NCI-H2029 (cell line): ENCODE results near the gene PTPRA.

ENCODE experiments used
- DNase-seq: peaks from one replicate; lab custom pipeline; 2025; lab: John Stamatoyannopoulos, UW

The PTPRA gene

GRCh38 chr20:2932498-2932897, 59.2 kb downstream of the PTPRA start:
- no peak for DNase-seq

GRCh38 chr20:2937902-2938301, 64.6 kb downstream of the PTPRA start:
- no peak for DNase-seq

GRCh38 chr20:2942439-2942838, 69.2 kb downstream of the PTPRA start:
- no peak for DNase-seq

GRCh38 chr20:2946988-2947961, 74.0 kb downstream of the PTPRA start:
- no peak for DNase-seq

GRCh38 chr20:2948968-2949367, 75.7 kb downstream of the PTPRA start:
- no peak for DNase-seq

GRCh38 chr20:2952766-2953165, 79.5 kb downstream of the PTPRA start:
- DNase-seq, result no peak

- DNase-seq, result no peak
These were observed 82.1 kb downstream of the PTPRA start for GRCh38 chr20:2955257-2955970.

GRCh38 chr20:2956480-2956879, 83.2 kb downstream of the PTPRA start:
- DNase-seq, result no peak

GRCh38 chr20:2967841-2968240, 94.6 kb downstream of the PTPRA start:
- no peak for DNase-seq

GRCh38 chr20:2972126-2972525, 98.8 kb downstream of the PTPRA start:
- no peak for DNase-seq

GRCh38 chr20:2973574-2973973, 100.3 kb downstream of the PTPRA start:
- DNase-seq, result no peak

GRCh38 chr20:2978519-2978918, 105.2 kb downstream of the PTPRA start:
- DNase-seq, result no peak

GRCh38 chr20:2981646-2982045, 108.4 kb downstream of the PTPRA start:
- no peak for DNase-seq

GRCh38 chr20:2983508-2983907, 110.2 kb downstream of the PTPRA start:
- no peak for DNase-seq

- DNase-seq, result no peak
These were observed 110.8 kb downstream of the PTPRA start for GRCh38 chr20:2984028-2984501.

- DNase-seq, result peak; percentile 19
These were observed 111.8 kb downstream of the PTPRA start for GRCh38 chr20:2984956-2985661.

GRCh38 chr20:2986466-2986865, 113.2 kb downstream of the PTPRA start:
- no peak for DNase-seq

- no peak for DNase-seq
These were observed 114.6 kb downstream of the PTPRA start for GRCh38 chr20:2987861-2988260.

GRCh38 chr20:2991532-2991931, 118.3 kb downstream of the PTPRA start:
- DNase-seq, result peak; percentile 28

- DNase-seq, result no peak
These were observed 120.0 kb downstream of the PTPRA start for GRCh38 chr20:2993250-2993649.

- DNase-seq, result no peak
These were observed 122.5 kb downstream of the PTPRA start for GRCh38 chr20:2995796-2996195.

GRCh38 chr20:2998728-2999127, 125.4 kb downstream of the PTPRA start:
- DNase-seq, result no peak
